HepG2 (cell line): ENCODE results near the gene BMF. TPM values are rescaled to one million over a fixed set of nuclear protein-coding genes. Genes with fewer than 3 reads are reported as not detected.
A peak's percentile ranks its signal among the peaks of the same experiment; 100 is the strongest.

Source experiments
- FOSL2 ChIP-seq: sonication (generic); formaldehyde crosslinking; IDR thresholded peaks from 2 replicates; pipeline ENCODE4 v1.4.0; 2020; ENCODE audit warnings: missing genetic modification reagents
- GABPA ChIP-seq, 2 experiments: IDR thresholded peaks; 2 replicates each; pipeline ENCODE4 v1.6.1; 2011 to 2016; ENCODE audit warnings: low read depth in 2 of 2, low read length in 1 of 2, missing biosample characterization in 1 of 2, missing genetic modification characterization in 1 of 2
- HNF1A ChIP-seq, 2 experiments: sonication (generic) in 1 of 2; formaldehyde crosslinking in 1 of 2; IDR thresholded peaks; 2 replicates each; pipeline versions ENCODE4 v1.4.0 to v1.6.1; 2016 to 2020; ENCODE audit warnings: borderline replicate concordance in 1 of 2, low read depth in 1 of 2, mild to moderate bottlenecking in 1 of 2, missing genetic modification reagents in 1 of 2
- POGZ ChIP-seq: sonication (generic); formaldehyde crosslinking; IDR thresholded peaks from 2 replicates; pipeline ENCODE4 v1.4.0; 2020; ENCODE audit warnings: mild to moderate bottlenecking, missing genetic modification reagents
- ZBTB14 ChIP-seq: sonication (generic); formaldehyde crosslinking; IDR thresholded peaks from 2 replicates; pipeline ENCODE4 v1.4.0; 2020; ENCODE audit warnings: missing genetic modification reagents
- ZFP91 ChIP-seq: sonication (generic); formaldehyde crosslinking; IDR thresholded peaks from 2 replicates; pipeline ENCODE4 v1.9.0; 2022; ENCODE audit warnings: missing genetic modification reagents, mild to moderate bottlenecking, borderline replicate concordance
- ZGPAT ChIP-seq: IDR thresholded peaks from 2 replicates; pipeline ENCODE4 v1.6.1; 2016; ENCODE audit warnings: mild to moderate bottlenecking
- ZNF292 ChIP-seq: sonication (generic); formaldehyde crosslinking; IDR thresholded peaks from 2 replicates; pipeline ENCODE4 v1.8.1; 2022; ENCODE audit warnings: mild to moderate bottlenecking, low read depth, missing genetic modification reagents, borderline replicate concordance
- ZNF333 ChIP-seq: sonication (generic); formaldehyde crosslinking; IDR thresholded peaks from 2 replicates; pipeline ENCODE4 v1.4.0; 2020; ENCODE audit warnings: mild to moderate bottlenecking, missing genetic modification reagents, borderline replicate concordance
- ZNF552 ChIP-seq: sonication (generic); formaldehyde crosslinking; IDR thresholded peaks from 2 replicates; pipeline ENCODE4 v1.9.0; 2022; ENCODE audit warnings: missing genetic modification reagents, mild to moderate bottlenecking, borderline replicate concordance
- ZNF558 ChIP-seq: sonication (generic); formaldehyde crosslinking; IDR thresholded peaks from 2 replicates; pipeline ENCODE4 v1.9.0; 2022; ENCODE audit warnings: mild to moderate bottlenecking, missing genetic modification reagents, borderline replicate concordance
- ZNF597 ChIP-seq: sonication (generic); formaldehyde crosslinking; IDR thresholded peaks from 2 replicates; pipeline ENCODE4 v1.5.0; 2020; ENCODE audit warnings: missing genetic modification reagents
- polyA plus RNA-seq, 8 experiments: library from polyadenylated mRNA; depleted of rRNA in 3 of 8; stranded (reverse) in 7 of 8; unstranded in 1 of 8; fragments of >200 nt; fragmentation: Illumina TruSeq in 4 of 8; extraction: Trizol in 4 of 8; gene quantifications; 2 replicates each; pipeline versions ENCODE4 v1.2.1 to v1.2.3, GENCODE V29; 2011 to 2016; ENCODE audit warnings: low read depth in 4 of 8, missing spikeins in 1 of 8, mixed read lengths in 1 of 8; ENCODE audit not compliant: insufficient read depth in 1 of 8
- total RNA-seq, 5 experiments: library from RNA; depleted of rRNA; stranded (reverse); fragments of >200 nt; fragmentation: Illumina TruSeq; extraction: Trizol; gene quantifications; 2 replicates each; pipeline ENCODE4 v1.2.3, GENCODE V29; 2016; ENCODE audit warnings: low read depth in 1 of 5
- TF ChIP-seq, protein P1 (sequence below): sonication (generic); formaldehyde crosslinking; IDR thresholded peaks from 2 replicates; pipeline ENCODE4 v1.4.0; 2020; ENCODE audit warnings: missing genetic modification reagents, borderline replicate concordance

The BMF gene
- total and polyA plus RNA-seq, 2 of the 13 experiments (the other 11 are each of a cell fraction or from before 2014, with no cell fraction given): 8.7 to 15.9 TPM

DNA sequence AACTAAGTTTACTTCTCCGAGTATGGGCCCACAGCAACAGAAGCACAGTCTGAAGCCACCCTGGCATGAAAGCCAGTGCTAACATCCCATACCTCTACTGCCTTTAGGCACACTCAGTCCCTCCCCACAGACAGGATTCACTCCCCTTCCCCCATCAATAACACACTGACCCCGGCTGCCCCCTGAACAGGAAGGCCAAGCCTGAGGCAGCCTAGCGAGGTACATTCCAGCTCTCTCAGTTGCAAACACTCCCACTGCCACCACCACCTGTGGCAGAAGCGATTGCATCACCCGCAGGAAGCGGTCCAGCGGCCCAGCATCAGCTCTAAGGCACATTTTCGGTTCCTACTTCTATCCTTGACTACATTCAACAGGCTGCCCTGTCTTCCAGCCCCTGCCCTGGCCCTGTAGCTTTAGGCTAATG lies 7.0 kb upstream of the BMF start (continued):
- TF ChIP-seq HNF1A (IDR thresholded peaks at IDR 0.05; ENCODE audit: low read depth) (no peak), HNF1A (CRISPR knock-in tag; IDR thresholded peaks at IDR 0.05; ENCODE audit: borderline replicate concordance) (no peak), ZBTB14 (no peak), POGZ (CRISPR knock-in tag) (no peak), ZNF552 (CRISPR knock-in tag) (no peak), ZFP91 (CRISPR knock-in tag) (no peak), ZNF597 (CRISPR knock-in tag) (no peak), FOSL2 (CRISPR knock-in tag) (peak; percentile 68), GABPA (IDR thresholded peaks at IDR 0.05; ENCODE audit: low read depth, low read length) (no peak), GABPA (CRISPR knock-in tag; IDR thresholded peaks at IDR 0.05; ENCODE audit: low read depth) (peak; percentile 65), ZNF292 (CRISPR knock-in tag) (peak; percentile 22; the same call in 1 of the 2 replicates), ZNF558 (CRISPR knock-in tag) (no peak), ZGPAT (CRISPR knock-in tag) (peak; percentile 38; the same call in 1 of the 2 replicates), ZNF333 (no peak)
- TF ChIP-seq, protein P1, sequence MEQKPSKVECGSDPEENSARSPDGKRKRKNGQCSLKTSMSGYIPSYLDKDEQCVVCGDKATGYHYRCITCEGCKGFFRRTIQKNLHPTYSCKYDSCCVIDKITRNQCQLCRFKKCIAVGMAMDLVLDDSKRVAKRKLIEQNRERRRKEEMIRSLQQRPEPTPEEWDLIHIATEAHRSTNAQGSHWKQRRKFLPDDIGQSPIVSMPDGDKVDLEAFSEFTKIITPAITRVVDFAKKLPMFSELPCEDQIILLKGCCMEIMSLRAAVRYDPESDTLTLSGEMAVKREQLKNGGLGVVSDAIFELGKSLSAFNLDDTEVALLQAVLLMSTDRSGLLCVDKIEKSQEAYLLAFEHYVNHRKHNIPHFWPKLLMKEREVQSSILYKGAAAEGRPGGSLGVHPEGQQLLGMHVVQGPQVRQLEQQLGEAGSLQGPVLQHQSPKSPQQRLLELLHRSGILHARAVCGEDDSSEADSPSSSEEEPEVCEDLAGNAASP (CRISPR knock-in tag): peak; percentile 97
